Activated gamma-delta T cell treated with anti-CD3 and anti-CD28 coated beads, Interleukin-2, amount 50 U/mL, for 16 hours (primary cell): ENCODE measurements around the gene NPBWR2.

ENCODE experiments used
- DNase-seq: peaks from one replicate; pipeline ENCODE4 v3.0.0-alpha.2; 2020; ENCODE audit warnings: low read depth

The NPBWR2 gene

GRCh38 chr20:64056889-64057627, 50.3 kb downstream of the NPBWR2 start:
- no peak for DNase-seq

- no peak for DNase-seq
Observed at GRCh38 chr20:64056639-64056888, 50.8 kb downstream of the NPBWR2 start.

GRCh38 chr20:64055893-64056638, 51.3 kb downstream of the NPBWR2 start:
- DNase-seq: no peak

GRCh38 chr20:64055396-64055892, 51.9 kb downstream of the NPBWR2 start:
- DNase-seq: no peak

GRCh38 chr20:64053841-64054661, 53.3 kb downstream of the NPBWR2 start:
- DNase-seq: no peak
